Measurements from ENCODE around the gene ETFA. TPM values are rescaled to one million over a fixed set of nuclear protein-coding genes. Genes with fewer than 3 reads are reported as not detected.

ETFA gene
- total RNA-seq, 4 donors from 2014 or later = 179 to 261 (median 227) TPM

DNA sequence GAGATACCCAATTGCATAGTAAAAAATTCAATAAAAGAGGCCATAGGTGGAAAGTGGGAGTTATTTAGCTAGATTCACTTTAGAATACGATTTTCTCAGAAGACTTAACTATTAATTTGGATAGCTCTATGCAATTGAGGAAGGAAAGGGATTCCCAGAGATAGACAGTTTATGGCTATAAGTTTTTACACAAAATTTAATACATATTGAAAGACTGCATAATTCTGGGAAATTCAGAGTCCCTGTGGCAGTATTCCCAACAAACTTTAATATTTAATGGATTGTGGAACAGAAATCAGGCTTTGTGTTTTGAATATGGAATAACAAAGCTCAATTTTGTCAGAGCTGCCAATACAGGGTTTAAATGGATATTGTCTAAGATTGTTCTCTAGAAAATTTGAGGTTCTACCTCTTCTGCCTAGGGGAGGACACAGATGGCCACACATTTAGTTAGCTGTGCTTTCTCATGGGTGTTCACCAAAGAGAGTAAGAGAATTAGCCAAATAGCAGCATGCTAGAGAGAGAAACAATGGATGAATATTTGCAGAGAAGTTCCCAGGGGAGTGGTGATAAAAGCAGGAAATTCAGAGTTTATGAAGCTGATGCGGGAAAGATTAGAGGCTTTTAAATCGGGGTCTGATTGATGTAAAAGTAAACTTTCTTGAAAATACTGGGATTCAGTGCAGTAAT, 33.8 kb upstream of the ETFA start:
- H3K27me3 ChIP-seq = peaks cover 83 to 93% (median 93%) of the 10 kb centered on the region in 3 donors
- no peak overlapping the region for H3K4me3 ChIP-seq
- no peaks in the 10 kb centered on the region for H3K9me3 ChIP-seq
- no peak for DNase-seq
- in situ Hi-C loops (cut with MboI; ENCODE audit: low sequenced_read_pairs in 4 of 4) (loop anchor here in 1 of 4 donors (25.0 kb wide), 1 partner anchor 158 kb away; no protein-coding TSS in a partner anchor), intact Hi-C loops (cut with DNase I; ENCODE audit: low total_unique reads) (no loop called here)
- no peak for TF ChIP-seq POLR2A (IDR thresholded peaks at IDR 0.05)
- TF ChIP-seq, protein P1, sequence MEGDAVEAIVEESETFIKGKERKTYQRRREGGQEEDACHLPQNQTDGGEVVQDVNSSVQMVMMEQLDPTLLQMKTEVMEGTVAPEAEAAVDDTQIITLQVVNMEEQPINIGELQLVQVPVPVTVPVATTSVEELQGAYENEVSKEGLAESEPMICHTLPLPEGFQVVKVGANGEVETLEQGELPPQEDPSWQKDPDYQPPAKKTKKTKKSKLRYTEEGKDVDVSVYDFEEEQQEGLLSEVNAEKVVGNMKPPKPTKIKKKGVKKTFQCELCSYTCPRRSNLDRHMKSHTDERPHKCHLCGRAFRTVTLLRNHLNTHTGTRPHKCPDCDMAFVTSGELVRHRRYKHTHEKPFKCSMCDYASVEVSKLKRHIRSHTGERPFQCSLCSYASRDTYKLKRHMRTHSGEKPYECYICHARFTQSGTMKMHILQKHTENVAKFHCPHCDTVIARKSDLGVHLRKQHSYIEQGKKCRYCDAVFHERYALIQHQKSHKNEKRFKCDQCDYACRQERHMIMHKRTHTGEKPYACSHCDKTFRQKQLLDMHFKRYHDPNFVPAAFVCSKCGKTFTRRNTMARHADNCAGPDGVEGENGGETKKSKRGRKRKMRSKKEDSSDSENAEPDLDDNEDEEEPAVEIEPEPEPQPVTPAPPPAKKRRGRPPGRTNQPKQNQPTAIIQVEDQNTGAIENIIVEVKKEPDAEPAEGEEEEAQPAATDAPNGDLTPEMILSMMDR (IDR thresholded peaks at IDR 0.05 in 4 of 5, conservative IDR thresholded peaks at IDR 0.05 in 1 of 5) = no peak
- H3K4me1 ChIP-seq = peaks cover 29 to 32% of the 10 kb centered on the region in 2 donors
- peaks cover 0 to 2% of the 10 kb centered on the region in 2 donors for H3K36me3 ChIP-seq
- H3K27ac ChIP-seq = no peak overlapping the region
- no peak for ATAC-seq

DNA sequence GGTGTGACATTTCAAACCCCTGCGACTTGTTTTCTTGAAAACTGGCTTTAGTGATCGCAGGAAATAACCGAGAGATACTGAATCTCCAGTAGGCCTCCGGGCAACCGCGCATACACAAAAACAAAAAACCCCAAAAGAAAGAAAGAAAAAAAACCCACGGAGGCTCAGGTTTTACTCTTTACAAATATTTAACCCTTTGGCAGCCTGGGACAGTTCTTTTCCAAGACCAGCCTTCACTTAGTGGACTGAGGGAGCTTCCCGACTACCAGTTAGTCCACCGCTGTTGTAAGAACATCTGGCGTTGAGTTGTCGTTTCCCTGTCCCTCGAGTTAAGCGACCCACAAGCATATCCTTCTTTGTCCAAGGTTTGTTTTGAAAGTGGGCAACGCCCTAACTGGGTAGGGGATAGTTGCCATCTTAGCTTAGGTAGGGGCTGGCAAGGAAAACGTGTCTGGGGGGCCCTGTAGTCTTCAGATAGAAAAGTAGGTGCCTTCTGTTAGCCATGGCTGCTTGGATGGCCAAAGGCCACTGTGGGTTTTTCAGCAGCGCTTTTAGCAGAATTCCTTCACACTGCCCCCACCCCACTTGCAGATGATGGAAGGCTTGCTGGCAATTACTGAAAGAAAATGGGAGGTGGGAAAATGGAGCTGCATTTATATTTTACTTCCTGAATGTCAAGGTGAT, 32.2 kb upstream of the ETFA start:
- peaks cover 98 to 100% (median 98%) of the 10 kb centered on the region in 3 donors for H3K27me3 ChIP-seq

DNA sequence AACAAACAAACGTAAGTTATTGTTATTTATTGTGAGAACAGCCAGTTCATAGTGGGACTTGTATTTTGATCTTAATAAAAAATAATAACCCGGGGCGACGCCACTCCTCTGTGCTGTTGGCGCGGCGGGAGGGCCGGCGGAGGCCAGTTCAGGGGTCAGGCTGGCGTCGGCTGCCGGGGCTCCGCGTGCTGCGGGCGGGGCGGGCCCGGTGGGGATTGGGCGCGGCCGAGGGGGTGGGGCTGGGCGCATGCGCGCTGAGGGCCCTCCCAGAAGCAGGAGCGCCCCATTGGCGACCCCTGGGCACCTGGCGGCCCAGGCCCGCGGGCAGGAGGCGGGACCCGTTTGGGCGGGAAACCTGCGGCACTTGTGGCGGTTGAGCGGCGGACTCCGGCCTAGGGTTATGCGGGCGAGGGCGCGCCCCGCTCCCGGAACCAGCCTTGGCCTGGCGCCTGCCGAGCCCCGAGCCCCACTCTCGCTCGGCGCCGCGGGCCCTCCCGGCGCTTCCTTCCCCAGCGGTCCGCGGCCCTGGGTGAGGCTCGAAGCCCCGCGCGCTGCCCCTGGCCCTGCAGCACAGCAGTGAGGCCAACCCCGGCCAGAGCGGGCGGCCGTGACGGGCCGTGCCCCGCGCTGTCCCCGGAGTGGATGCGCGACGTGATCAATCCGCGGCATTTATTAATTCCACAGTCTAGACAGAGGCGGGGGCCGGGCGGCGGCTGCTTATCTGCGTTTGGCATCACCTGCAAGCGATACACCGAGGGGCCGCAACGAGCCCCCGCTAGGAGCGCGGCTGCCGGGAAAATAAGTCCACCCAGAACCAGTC, 31.3 kb upstream of the ETFA start:
- Histone ChIP-seq H3K4me3 (peak overlapping the region in 2 of 4 donors; percentile 4 to 51), H3K27ac (no peak overlapping the region), H3K4me1 (peaks cover 34 to 38% of the 10 kb centered on the region in 2 donors), H3K27me3 (peaks cover 98 to 100% (median 98%) of the 10 kb centered on the region in 3 donors), H3K9me3 (no peaks in the 10 kb centered on the region), H3K36me3 (no peaks in the 10 kb centered on the region)
- intact Hi-C loops (cut with DNase I; ENCODE audit: low total_unique reads) = no loop called here
- in situ Hi-C loops (cut with MboI; ENCODE audit: low sequenced_read_pairs in 4 of 4) = loop anchor here in 1 of 4 donors (25.0 kb wide), 1 partner anchor 155 kb away; no protein-coding TSS in a partner anchor
- ATAC-seq (no peak), DNase-seq (no peak)
- TF ChIP-seq POLR2A (IDR thresholded peaks at IDR 0.05) = no peak
- TF ChIP-seq, protein P1 (IDR thresholded peaks at IDR 0.05 in 4 of 5, conservative IDR thresholded peaks at IDR 0.05 in 1 of 5) = no peak

More for the DNA sequence above, 32.2 kb upstream of the ETFA start:
- intact Hi-C loops (cut with DNase I; ENCODE audit: low total_unique reads) = no loop called here
- Histone ChIP-seq H3K27ac (no peak overlapping the region), H3K4me1 (peaks cover 34 to 37% of the 10 kb centered on the region in 2 donors), H3K9me3 (no peaks in the 10 kb centered on the region), H3K4me3 (no peak overlapping the region), H3K36me3 (no peaks in the 10 kb centered on the region)
- no peak for TF ChIP-seq POLR2A (IDR thresholded peaks at IDR 0.05)
- TF ChIP-seq, protein P1 (IDR thresholded peaks at IDR 0.05 in 4 of 5, conservative IDR thresholded peaks at IDR 0.05 in 1 of 5) = no peak
- ATAC-seq (no peak), DNase-seq (no peak)
- in situ Hi-C loops (cut with MboI; ENCODE audit: low sequenced_read_pairs in 4 of 4) = loop anchor here in 1 of 4 donors (25.0 kb wide), 1 partner anchor 156 kb away; no protein-coding TSS in a partner anchor

DNA sequence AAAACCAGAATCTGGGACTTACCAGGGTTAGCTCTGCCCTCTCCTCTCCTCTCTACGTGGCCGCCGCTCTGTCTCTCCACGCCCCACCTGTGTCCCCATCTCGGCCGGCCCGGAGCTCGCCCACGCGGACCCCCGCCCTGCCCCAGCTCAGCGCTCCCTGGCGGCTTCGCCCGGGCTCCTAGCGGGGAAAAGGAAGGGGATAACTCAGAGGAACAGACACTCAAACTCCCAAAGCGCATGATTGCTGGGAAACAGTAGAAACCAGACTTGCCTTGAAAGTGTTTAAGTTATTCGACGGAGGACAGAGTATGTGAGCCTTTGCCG, 30.8 kb upstream of the ETFA start:
- in situ Hi-C loops (cut with MboI; ENCODE audit: low sequenced_read_pairs in 4 of 4) = loop anchor here in 1 of 4 donors (25.0 kb wide), 1 partner anchor 155 kb away; no protein-coding TSS in a partner anchor
- H3K4me3 ChIP-seq = peak overlapping the region in 2 of 4 donors; percentile 40 to 51
- H3K4me1 ChIP-seq = peaks cover 37 to 42% of the 10 kb centered on the region in 2 donors
- DNase-seq (no peak), ATAC-seq (no peak)
- no peak overlapping the region for H3K27ac ChIP-seq
- H3K9me3 ChIP-seq = no peaks in the 10 kb centered on the region
- H3K36me3 ChIP-seq = no peaks in the 10 kb centered on the region
- TF ChIP-seq, protein P1 (IDR thresholded peaks at IDR 0.05 in 4 of 5, conservative IDR thresholded peaks at IDR 0.05 in 1 of 5) = no peak
- TF ChIP-seq POLR2A (IDR thresholded peaks at IDR 0.05) = no peak
- intact Hi-C loops (cut with DNase I; ENCODE audit: low total_unique reads) = no loop called here
- peaks cover 98 to 100% (median 98%) of the 10 kb centered on the region in 3 donors for H3K27me3 ChIP-seq

Measured in gastrocnemius medialis (tissue), 4 donors.